PC-9 (cell line): ENCODE data around the gene LTO1.

Experiments
- CTCF ChIP-seq: fragments of 200-600 bp; sonication (generic); conservative IDR thresholded peaks from 2 replicates; pipeline ENCODE4 v1.6.1; 2017; ENCODE audit warnings: mixed run types, antibody characterized with exemption, mild to moderate bottlenecking, moderate library complexity
- EZH2 ChIP-seq: fragments of 200-600 bp; sonication (generic); IDR thresholded peaks from 2 replicates; pipeline ENCODE4 v1.8.0; 2017; ENCODE audit warnings: antibody characterized with exemption, low read depth

DNA sequence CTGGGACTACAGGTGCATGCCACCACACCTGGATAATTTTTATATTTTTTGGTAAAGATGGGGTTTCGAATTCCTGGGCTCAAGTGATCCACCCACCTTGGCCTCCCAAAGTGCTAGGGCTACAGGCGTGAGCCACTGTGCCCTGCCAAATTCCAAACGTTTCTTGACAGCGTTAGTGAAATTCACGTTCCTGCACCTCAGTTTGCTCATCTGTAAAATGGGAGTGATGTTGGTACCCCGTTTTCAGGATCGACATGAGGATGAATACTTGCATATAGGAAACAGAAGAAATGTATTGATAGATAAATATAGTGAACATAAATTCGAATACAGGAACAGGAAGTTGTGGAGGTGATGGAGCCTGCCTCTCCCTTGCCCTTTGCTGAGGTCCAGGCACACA is 10.2 kb upstream of the LTO1 start:
- TF ChIP-seq CTCF = no peak
- TF ChIP-seq EZH2 = no peak
